NT2/D1 (cell line): ENCODE results near the gene ILF2.

Source experiments
- SUZ12 ChIP-seq: IDR thresholded peaks from 2 replicates; pipeline ENCODE4 v1.6.1; 2011; ENCODE audit not compliant: insufficient read length, insufficient read depth; ENCODE audit errors: extremely low read depth
- YY1 ChIP-seq: IDR thresholded peaks from 2 replicates; pipeline ENCODE4 v1.6.1; 2011; ENCODE audit not compliant: insufficient read length, insufficient read depth

DNA sequence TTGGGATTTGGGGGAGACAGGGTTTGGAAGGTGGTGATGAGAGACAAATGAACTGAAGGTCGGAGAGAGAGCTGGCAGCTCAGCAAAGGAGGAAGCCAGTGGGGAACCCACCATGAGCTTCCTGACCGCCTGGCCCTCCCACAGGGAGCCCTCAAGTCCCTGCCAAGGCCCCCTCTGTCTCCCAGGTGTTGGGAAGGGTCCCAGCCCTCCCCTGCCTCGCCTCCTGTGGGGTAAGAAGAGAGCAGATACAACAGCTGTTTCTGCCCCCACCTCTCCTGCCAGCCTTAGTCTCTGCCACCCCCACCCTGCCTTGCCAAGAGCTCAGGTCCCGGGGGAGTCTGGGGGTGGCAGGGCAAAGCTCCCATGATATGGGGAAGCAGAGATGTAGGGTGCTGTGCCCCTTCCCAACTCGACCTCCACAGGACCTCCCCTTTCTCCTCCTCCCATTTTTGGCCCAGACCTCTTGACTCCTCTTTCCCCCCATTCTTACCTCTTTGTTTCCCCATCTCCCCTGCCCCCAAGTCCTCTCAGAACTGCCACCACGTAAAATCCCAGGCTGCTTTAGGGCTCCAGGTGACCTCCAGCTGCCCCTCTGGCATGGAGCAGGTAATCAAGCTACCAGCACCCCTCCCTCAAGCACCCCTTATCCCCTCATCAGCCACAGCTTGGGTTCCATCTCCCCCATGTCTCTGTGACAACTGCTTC, 42.0 kb downstream of the ILF2 start:
- no peak for TF ChIP-seq YY1
- no peak for TF ChIP-seq SUZ12
